IMR-90 (cell line): ENCODE results near the gene PPAN. TPM values are rescaled to one million over a fixed set of nuclear protein-coding genes. Genes with fewer than 3 reads are reported as not detected.

Experiments
- ATAC-seq: fragments of 200-7000 bp; cut with Tn5 transposase; 2 replicates; pipeline ENCODE4 v1.9.1; 2020; ENCODE audit warnings: low read depth, mild to moderate bottlenecking, moderate library complexity
- BruUV-seq: library from RNA; stranded (reverse); fragments of 400-500 nt; replicated peaks from 2 replicates; lab custom pipeline; 2021; lab: Mats Ljungman, UMichigan
- CTCF ChIA-PET: fragments of 300-600 bp; formaldehyde crosslinking; extraction: SDS; loops from one replicate; lab custom pipeline; 2021; ENCODE audit warnings: antibody characterized with exemption; lab: Yijun Ruan, JAX
- POLR2A ChIA-PET: fragments of 300-600 bp; sonication (Branson Sonifier 250); formaldehyde crosslinking; loops from one replicate; lab custom pipeline; 2022; ENCODE audit warnings: antibody characterized with exemption; ENCODE audit not compliant: unreplicated experiment; lab: Charles Lee
- DNase-seq: peaks from one replicate; pipeline ENCODE4 v3.0.0; 2013
- H2AFZ ChIP-seq: replicated peaks from 2 replicates; pipeline ENCODE3; 2013; ENCODE audit warnings: low read length, mild to moderate bottlenecking; ENCODE audit not compliant: poor library complexity
- H2AK5ac ChIP-seq: 2 replicates; pipeline ENCODE4 v1.6.1; 2013; ENCODE audit warnings: low read depth, low read length, inconsistent platforms
- H2AK9ac ChIP-seq: replicated peaks from 2 replicates; pipeline ENCODE3; 2013; ENCODE audit warnings: mild to moderate bottlenecking, low read depth, low read length, moderate library complexity; ENCODE audit not compliant: poor library complexity
- H2BK120ac ChIP-seq: 2 replicates; pipeline ENCODE4 v1.6.1; 2013; ENCODE audit warnings: low read depth, low read length, inconsistent platforms
- H2BK15ac ChIP-seq: 3 replicates; pipeline ENCODE4 v1.6.1; 2013; ENCODE audit warnings: low read depth, low read length, inconsistent platforms
- H2BK20ac ChIP-seq: 2 replicates; pipeline ENCODE4 v1.6.1; 2013; ENCODE audit warnings: low read depth, mild to moderate bottlenecking, inconsistent platforms, low read length, moderate library complexity
- H2BK5ac ChIP-seq: 2 replicates; pipeline ENCODE4 v1.6.1; 2013; ENCODE audit warnings: mild to moderate bottlenecking, low read depth, low read length, inconsistent platforms; ENCODE audit not compliant: poor library complexity, severe bottlenecking
- H3K14ac ChIP-seq: replicated peaks from 2 replicates; pipeline ENCODE4 v1.6.1; 2013; ENCODE audit warnings: low read depth, low read length, inconsistent platforms
- H3K18ac ChIP-seq: 2 replicates; pipeline ENCODE4 v1.6.1; 2013; ENCODE audit warnings: low read depth, low read length, control low read depth
- H3K23ac ChIP-seq: 2 replicates; pipeline ENCODE4 v1.6.1; 2013; ENCODE audit warnings: low read depth, low read length, inconsistent platforms
- H3K27ac ChIP-seq: 2 replicates; pipeline ENCODE4 v1.5.1; 2013; ENCODE audit warnings: mild to moderate bottlenecking, control low read depth, low read length; ENCODE audit not compliant: insufficient read depth
- H3K27me3 ChIP-seq: 2 replicates; pipeline ENCODE4 v1.6.1; 2013; ENCODE audit warnings: low read length; ENCODE audit not compliant: control insufficient read depth, insufficient read depth
- H3K36me3 ChIP-seq: 2 replicates; pipeline ENCODE4 v1.6.1; 2013; ENCODE audit warnings: low read length, mixed read lengths; ENCODE audit not compliant: control insufficient read depth, insufficient read depth
- H3K4ac ChIP-seq: 2 replicates; pipeline ENCODE4 v1.6.1; 2013; ENCODE audit warnings: low read depth, low read length, inconsistent platforms
- H3K4me1 ChIP-seq: 2 replicates; pipeline ENCODE4 v1.6.1; 2013; ENCODE audit warnings: low read length, mixed read lengths; ENCODE audit not compliant: control insufficient read depth, insufficient read depth
- H3K4me2 ChIP-seq: 2 replicates; pipeline ENCODE4 v1.6.1; 2013; ENCODE audit warnings: low read depth, mild to moderate bottlenecking, control low read depth, low read length, moderate library complexity
- H3K4me3 ChIP-seq: 2 replicates; pipeline ENCODE4 v1.5.1; 2013; ENCODE audit warnings: low read depth, mild to moderate bottlenecking, control low read depth, low read length, moderate library complexity; ENCODE audit not compliant: insufficient read depth
- H3K56ac ChIP-seq: 2 replicates; pipeline ENCODE4 v1.6.1; 2013; ENCODE audit warnings: low read length, inconsistent platforms; ENCODE audit not compliant: insufficient read depth; ENCODE audit errors: extremely low read depth
- H3K79me1 ChIP-seq, 2 experiments: 2 replicates each; pipeline ENCODE4 v1.6.1; 2013; ENCODE audit warnings: low read length in 2 of 2, inconsistent platforms in 1 of 2, low read depth in 1 of 2
- H3K9ac ChIP-seq: 2 replicates; pipeline ENCODE4 v1.6.1; 2013; ENCODE audit warnings: low read depth, low read length, control low read depth
- H3K9me1 ChIP-seq: 2 replicates; pipeline ENCODE4 v1.6.1; 2013; ENCODE audit warnings: low read length, inconsistent platforms; ENCODE audit not compliant: insufficient read depth
- H3K9me3 ChIP-seq: 2 replicates; pipeline ENCODE4 v1.6.1; 2013; ENCODE audit warnings: low read length; ENCODE audit not compliant: control insufficient read depth, insufficient read depth
- H4K20me1 ChIP-seq: 2 replicates; pipeline ENCODE4 v1.6.1; 2013; ENCODE audit warnings: low read length, inconsistent platforms; ENCODE audit not compliant: insufficient read depth
- H4K5ac ChIP-seq: 2 replicates; pipeline ENCODE4 v1.6.1; 2013; ENCODE audit warnings: mild to moderate bottlenecking, low read depth, low read length, control low read depth
- H4K8ac ChIP-seq, 2 experiments: 2 replicates each; pipeline ENCODE4 v1.6.1; 2013; ENCODE audit warnings: low read depth in 2 of 2, low read length in 2 of 2, control low read depth in 1 of 2, inconsistent platforms in 1 of 2
- H4K91ac ChIP-seq: 2 replicates; pipeline ENCODE4 v1.6.1; 2013; ENCODE audit warnings: low read depth, low read length, inconsistent platforms; ENCODE audit not compliant: insufficient read depth
- CHD1 ChIP-seq: IDR thresholded peaks from 2 replicates; pipeline ENCODE4 v1.6.1; 2012; ENCODE audit warnings: low read depth, low read length, improper control_type of control experiment
- MAZ ChIP-seq: IDR thresholded peaks from 2 replicates; pipeline ENCODE4 v1.6.1; 2012; ENCODE audit warnings: low read depth, mild to moderate bottlenecking, low read length, improper control_type of control experiment, moderate library complexity, borderline replicate concordance
- NFE2L2 ChIP-seq: fragments of 150-350 bp; IDR thresholded peaks from 2 replicates; pipeline ENCODE4 v1.6.1; 2016; ENCODE audit warnings: low read depth, mild to moderate bottlenecking, low read length
- RAD21 ChIP-seq: IDR thresholded peaks from 2 replicates; pipeline ENCODE4 v1.6.1; 2012; ENCODE audit warnings: low read length, improper control_type of control experiment
- RCOR1 ChIP-seq: IDR thresholded peaks from 2 replicates; pipeline ENCODE4 v1.6.1; 2012; ENCODE audit warnings: mild to moderate bottlenecking, low read length, improper control_type of control experiment; ENCODE audit not compliant: insufficient replicate concordance
- WGBS, 2 experiments: methylation state at CpG; one replicate each; pipeline versions ENCODE4 v1.1.5 to v1.1.7; 2013; ENCODE audit warnings: missing lambda C conversion rate in 2 of 2; ENCODE audit not compliant: insufficient read length in 1 of 2; ENCODE audit errors: extremely low coverage in 2 of 2; 5-methylcytosine and 5-hydroxymethylcytosine counted together
- dilution Hi-C: fragments of 300-500 bp; cut with HindIII; formaldehyde crosslinking; loops from one replicate; pipeline ENCODE4 v1.14.3; 2018; ENCODE audit warnings: low sequenced_read_pairs; ENCODE audit not compliant: unreplicated experiment
- in situ Hi-C: fragments of 300-500 bp; cut with MboI; formaldehyde crosslinking; loops from 3 replicates; pipeline ENCODE4 v1.14.3; 2019; ENCODE audit warnings: low sequenced_read_pairs, inconsistent platforms, mixed read lengths
- intact Hi-C: fragments of 100-400 bp; cut with micrococcal nuclease; formaldehyde crosslinking; loops from 2 replicates; pipeline ENCODE4 v1.10.0; 2022
- polyA plus RNA-seq, 3 experiments: library from polyadenylated mRNA; depleted of rRNA; stranded (reverse); fragments of >200 nt; gene quantifications; 2 replicates each; pipeline ENCODE4 v1.2.3, GENCODE V29; 2012; ENCODE audit warnings: low replicate concordance in 1 of 3
- total RNA-seq: library from RNA; depleted of rRNA; stranded (reverse); fragments of >200 nt; gene quantifications from 2 replicates; pipeline ENCODE4 v1.2.3, GENCODE V29; 2012
- TF ChIP-seq, protein P1 (sequence below): fragments of 150-350 bp; IDR thresholded peaks from 2 replicates; pipeline ENCODE4 v1.6.1; 2017; ENCODE audit warnings: mild to moderate bottlenecking, antibody characterized with exemption, low read length, low read depth

Gene PPAN
- total and polyA plus RNA-seq, 2 of the 4 experiments (the other 2 are of a cell fraction): 24.0 to 41.6 TPM

DNA sequence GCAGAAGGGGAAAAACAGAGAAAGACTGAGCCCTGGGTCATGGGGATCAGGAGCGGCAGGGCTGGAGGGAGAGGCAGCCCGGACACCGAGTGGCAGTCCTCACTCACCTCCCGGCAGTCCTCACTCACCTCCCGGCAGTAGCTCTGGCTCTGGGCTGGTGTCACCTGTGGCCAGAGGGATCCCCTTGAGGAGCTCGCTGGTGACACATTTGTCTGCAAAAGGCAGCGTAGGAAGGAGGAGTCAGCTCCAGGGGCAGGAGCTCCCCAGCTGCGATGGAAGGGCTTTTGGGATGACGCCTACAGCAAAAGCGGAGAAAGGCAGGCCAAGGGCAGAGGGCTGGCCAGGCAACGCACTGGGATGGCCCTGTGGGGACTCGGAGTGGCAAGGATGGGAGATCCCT is 12.8 kb downstream of the PPAN start:
- peak overlapping the region; percentile 79 to 99; a peak in 3 of 4 replicates for H4K8ac ChIP-seq
- H3K9ac ChIP-seq: peak overlapping the region; percentile 96
- no peaks in the 10 kb centered on the region for H3K9me1 ChIP-seq
- peaks cover 11 to 35% of the 10 kb centered on the region in 2 experiments; a peak in 3 of 4 replicates for H3K79me1 ChIP-seq
- H2AK5ac ChIP-seq: peak overlapping the region; percentile 95
- H3K36me3 ChIP-seq: peaks cover 38% of the 10 kb centered on the region
- peak overlapping the region; percentile 93 for H3K4me3 ChIP-seq
- H4K91ac ChIP-seq: peak overlapping the region; percentile 50; the same call in 1 of the 2 replicates
- no peak overlapping the region for H3K18ac ChIP-seq
- peak overlapping the region; percentile 96 for H3K27ac ChIP-seq
- DNase-seq (no peak), ATAC-seq (peak; percentile 1)
- H3K4me2 ChIP-seq: peak overlapping the region; percentile 99
- peak overlapping the region; percentile 87; the same call in 1 of the 2 replicates for H4K5ac ChIP-seq
- peaks cover 9% of the 10 kb centered on the region for H3K4me1 ChIP-seq
- H2BK15ac ChIP-seq: no peak overlapping the region
- dilution Hi-C loops: no loop called here
- peak overlapping the region; percentile 79 for H3K4ac ChIP-seq
- intact Hi-C loops: no loop called here
- no peak overlapping the region for H2BK20ac ChIP-seq
- no peak for TF ChIP-seq RCOR1
- no peak for TF ChIP-seq MAZ
- TF ChIP-seq NFE2L2: no peak
- TF ChIP-seq, protein P1, sequence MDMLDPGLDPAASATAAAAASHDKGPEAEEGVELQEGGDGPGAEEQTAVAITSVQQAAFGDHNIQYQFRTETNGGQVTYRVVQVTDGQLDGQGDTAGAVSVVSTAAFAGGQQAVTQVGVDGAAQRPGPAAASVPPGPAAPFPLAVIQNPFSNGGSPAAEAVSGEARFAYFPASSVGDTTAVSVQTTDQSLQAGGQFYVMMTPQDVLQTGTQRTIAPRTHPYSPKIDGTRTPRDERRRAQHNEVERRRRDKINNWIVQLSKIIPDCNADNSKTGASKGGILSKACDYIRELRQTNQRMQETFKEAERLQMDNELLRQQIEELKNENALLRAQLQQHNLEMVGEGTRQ: no peak
- TF ChIP-seq CHD1: no peak
- no peak for TF ChIP-seq RAD21
- H3K56ac ChIP-seq: no peak overlapping the region; the same call in 1 of the 2 replicates
- BruUV-seq: no TSS peak
- peak overlapping the region; percentile 100 for H2AK9ac ChIP-seq
- ChIA-PET CTCF (interaction anchor here (0.6 to 1.0 kb wide), 2 partner anchors 87 to 131 kb away, joined by 3 to 4 read pairs; no protein-coding TSS in a partner anchor), POLR2A (no interaction called here)
- no peaks in the 10 kb centered on the region for H3K9me3 ChIP-seq
- H3K23ac ChIP-seq: peak overlapping the region; percentile 46
- H4K20me1 ChIP-seq: peaks cover 20% of the 10 kb centered on the region
- peak overlapping the region; percentile 93 for H3K14ac ChIP-seq
- no peaks in the 10 kb centered on the region for H3K27me3 ChIP-seq
- in situ Hi-C loops: no loop called here
- H2BK5ac ChIP-seq: peak overlapping the region; percentile 82
- peak overlapping the region; percentile 92 for H2AFZ ChIP-seq
- WGBS, 2 experiments: 66% methylated on average over 4 of the region's 12 CpGs; no CpG with 5 or more reads in 1 of the 2 experiments
- no peak overlapping the region for H2BK120ac ChIP-seq
